HEK293 (cell line): Measurements from ENCODE around the gene CCDC102B.

Experiments
- CTCF ChIP-seq: fragments of 450-650 bp; formaldehyde crosslinking; IDR thresholded peaks from 2 replicates; pipeline ENCODE4 v1.5.1; 2016; ENCODE audit warnings: missing biosample characterization, missing genetic modification characterization
- MYNN ChIP-seq: fragments of 450-650 bp; formaldehyde crosslinking; IDR thresholded peaks from 2 replicates; pipeline ENCODE4 v1.5.1; 2016; ENCODE audit warnings: missing biosample characterization, missing genetic modification characterization, borderline replicate concordance
- ZNF335 ChIP-seq: fragments of 450-650 bp; formaldehyde crosslinking; conservative IDR thresholded peaks from 2 replicates; pipeline ENCODE4 v1.5.1; 2016; ENCODE audit warnings: missing biosample characterization, missing genetic modification characterization
- ZNF785 ChIP-seq: fragments of 450-650 bp; formaldehyde crosslinking; IDR thresholded peaks from 2 replicates; pipeline ENCODE4 v1.5.1; 2016; ENCODE audit warnings: missing biosample characterization, missing genetic modification characterization

- TF ChIP-seq ZNF785 (no peak), MYNN (tag by site-specific recombination) (no peak), CTCF (tag by site-specific recombination) (no peak), ZNF335 (tag by site-specific recombination) (no peak)
Observed at GRCh38 chr18:68985172-68985820, 187.4 kb downstream of the CCDC102B start.
